Epithelial cell of proximal tubule (primary cell): ENCODE results near the gene CRIP2. TPM values are rescaled to one million over a fixed set of nuclear protein-coding genes. Genes with fewer than 3 reads are reported as not detected.

Source experiments
- DNase-seq: peaks from one replicate; pipeline ENCODE4 v3.0.0-alpha.2; 2011; ENCODE audit warnings: low read depth
- H3K4me3 ChIP-seq: 2 replicates; pipeline ENCODE4 v1.5.1; 2011; ENCODE audit warnings: low read depth, mild to moderate bottlenecking, low read length
- total RNA-seq: library from RNA; depleted of rRNA; stranded (reverse); fragments of >200 nt; gene quantifications from 2 replicates; pipeline ENCODE4 v1.2.3, GENCODE V29; 2015
- TF ChIP-seq, protein P1 (sequence below): conservative IDR thresholded peaks from 2 replicates; pipeline ENCODE4 v1.5.1; 2012; ENCODE audit warnings: low read depth, mild to moderate bottlenecking, low read length

The CRIP2 gene
- total RNA-seq, 1 donor from 2014 or later: 121 TPM

DNA sequence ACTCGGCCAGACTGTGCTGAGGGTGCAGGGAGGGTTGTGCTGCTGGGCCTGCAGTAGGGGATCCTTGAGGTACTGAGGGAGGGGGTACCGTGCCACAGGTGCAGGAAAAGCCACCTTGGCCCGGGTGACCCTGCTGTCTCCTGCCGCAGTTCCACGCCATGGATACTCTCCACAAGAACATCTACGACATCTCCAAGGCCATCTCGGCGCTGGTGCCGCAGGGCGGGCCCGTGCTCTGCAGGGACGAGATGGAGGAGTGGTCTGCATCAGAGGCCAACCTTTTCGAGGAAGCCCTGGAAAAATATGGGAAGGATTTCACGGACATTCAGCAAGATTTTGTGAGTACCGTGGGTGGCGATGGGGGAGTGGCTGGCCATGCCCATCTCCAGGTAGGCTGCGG lies 14.0 kb upstream of the CRIP2 start:
- no peak for DNase-seq
- TF ChIP-seq, protein P1, sequence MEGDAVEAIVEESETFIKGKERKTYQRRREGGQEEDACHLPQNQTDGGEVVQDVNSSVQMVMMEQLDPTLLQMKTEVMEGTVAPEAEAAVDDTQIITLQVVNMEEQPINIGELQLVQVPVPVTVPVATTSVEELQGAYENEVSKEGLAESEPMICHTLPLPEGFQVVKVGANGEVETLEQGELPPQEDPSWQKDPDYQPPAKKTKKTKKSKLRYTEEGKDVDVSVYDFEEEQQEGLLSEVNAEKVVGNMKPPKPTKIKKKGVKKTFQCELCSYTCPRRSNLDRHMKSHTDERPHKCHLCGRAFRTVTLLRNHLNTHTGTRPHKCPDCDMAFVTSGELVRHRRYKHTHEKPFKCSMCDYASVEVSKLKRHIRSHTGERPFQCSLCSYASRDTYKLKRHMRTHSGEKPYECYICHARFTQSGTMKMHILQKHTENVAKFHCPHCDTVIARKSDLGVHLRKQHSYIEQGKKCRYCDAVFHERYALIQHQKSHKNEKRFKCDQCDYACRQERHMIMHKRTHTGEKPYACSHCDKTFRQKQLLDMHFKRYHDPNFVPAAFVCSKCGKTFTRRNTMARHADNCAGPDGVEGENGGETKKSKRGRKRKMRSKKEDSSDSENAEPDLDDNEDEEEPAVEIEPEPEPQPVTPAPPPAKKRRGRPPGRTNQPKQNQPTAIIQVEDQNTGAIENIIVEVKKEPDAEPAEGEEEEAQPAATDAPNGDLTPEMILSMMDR: no peak
- H3K4me3 ChIP-seq: no peak overlapping the region

DNA sequence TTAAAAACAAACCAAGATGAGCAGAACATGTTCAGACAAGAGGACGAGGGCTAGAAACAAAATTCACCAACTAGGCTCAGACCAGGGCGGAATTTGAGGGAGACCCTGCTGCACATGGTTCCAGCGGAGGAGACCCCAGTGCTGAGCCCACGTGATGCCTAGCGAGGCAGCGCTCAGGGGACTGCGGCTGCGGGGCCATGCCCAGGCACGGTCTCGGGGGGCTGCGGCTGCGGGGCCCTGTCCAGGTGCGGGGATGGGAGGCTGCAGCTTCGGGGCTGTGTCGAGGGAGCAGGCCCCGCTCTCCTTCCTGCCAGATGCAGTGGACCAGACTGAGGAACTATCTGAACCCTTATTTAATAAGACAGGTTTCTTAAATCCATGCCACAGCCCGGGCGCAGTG lies 12.7 kb upstream of the CRIP2 start:
- DNase-seq: no peak
- no peak overlapping the region for H3K4me3 ChIP-seq
- TF ChIP-seq, protein P1: no peak

DNA sequence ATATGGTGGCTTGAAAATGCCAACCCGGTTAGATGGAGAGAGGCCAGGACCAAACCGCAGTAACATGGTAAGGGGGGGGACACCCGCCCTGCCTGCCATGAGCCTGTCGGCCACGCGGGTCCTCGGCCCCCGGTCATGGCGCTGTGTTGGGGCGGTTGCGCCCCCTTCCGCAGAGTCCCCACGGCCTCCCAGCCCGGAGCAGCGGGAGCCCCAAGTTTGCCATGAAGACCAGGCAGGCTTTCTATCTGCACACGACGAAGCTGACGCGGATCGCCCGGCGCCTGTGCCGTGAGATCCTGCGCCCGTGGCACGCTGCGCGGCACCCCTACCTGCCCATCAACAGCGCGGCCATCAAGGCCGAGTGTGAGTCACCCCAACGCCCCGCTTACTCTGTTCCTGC lies 10.1 kb upstream of the CRIP2 start:
- no peak for DNase-seq
- TF ChIP-seq, protein P1: no peak
- H3K4me3 ChIP-seq: no peak overlapping the region

DNA sequence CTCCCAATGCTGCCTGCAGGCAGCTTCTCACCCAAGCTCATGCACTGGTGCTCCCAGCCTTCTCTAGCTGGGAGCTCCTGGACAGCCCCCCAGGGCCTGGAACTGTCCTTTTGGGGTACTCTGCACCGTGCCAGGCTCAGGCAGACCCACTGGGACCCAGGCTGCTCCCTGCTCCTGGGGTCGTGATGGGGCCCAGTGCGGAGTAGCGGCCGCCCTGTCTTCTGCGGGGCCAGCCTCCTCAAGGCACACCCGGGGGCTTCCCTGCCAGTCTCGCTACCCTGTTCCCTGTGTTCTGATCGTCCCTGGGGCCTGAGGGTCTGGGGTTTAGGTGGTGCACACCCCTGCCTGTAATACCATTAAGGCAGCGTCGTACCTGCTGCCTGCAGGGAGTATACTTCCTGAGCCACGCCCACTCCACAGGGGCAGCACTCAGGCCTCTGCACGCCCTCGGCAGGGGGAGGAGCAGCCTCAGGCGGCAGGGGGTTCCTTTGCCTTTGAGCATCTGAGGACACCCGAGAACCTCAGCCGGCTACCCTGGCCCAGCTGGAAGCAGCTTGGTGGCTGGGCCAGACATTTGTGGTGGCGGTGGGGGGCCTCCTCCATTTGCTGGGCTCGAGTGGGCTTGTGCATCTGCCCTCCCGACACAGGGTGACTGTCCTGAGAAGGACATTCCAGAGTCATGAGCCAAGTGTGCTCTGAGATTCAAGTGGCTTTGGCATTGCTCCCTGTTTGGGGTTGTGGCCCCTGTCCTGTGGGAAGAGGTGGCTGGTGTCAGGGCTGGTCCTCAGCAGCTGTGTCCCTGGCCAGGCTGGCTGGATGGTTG lies 9.2 kb upstream of the CRIP2 start:
- no peak for DNase-seq
- TF ChIP-seq, protein P1: no peak
- H3K4me3 ChIP-seq: no peak overlapping the region

DNA sequence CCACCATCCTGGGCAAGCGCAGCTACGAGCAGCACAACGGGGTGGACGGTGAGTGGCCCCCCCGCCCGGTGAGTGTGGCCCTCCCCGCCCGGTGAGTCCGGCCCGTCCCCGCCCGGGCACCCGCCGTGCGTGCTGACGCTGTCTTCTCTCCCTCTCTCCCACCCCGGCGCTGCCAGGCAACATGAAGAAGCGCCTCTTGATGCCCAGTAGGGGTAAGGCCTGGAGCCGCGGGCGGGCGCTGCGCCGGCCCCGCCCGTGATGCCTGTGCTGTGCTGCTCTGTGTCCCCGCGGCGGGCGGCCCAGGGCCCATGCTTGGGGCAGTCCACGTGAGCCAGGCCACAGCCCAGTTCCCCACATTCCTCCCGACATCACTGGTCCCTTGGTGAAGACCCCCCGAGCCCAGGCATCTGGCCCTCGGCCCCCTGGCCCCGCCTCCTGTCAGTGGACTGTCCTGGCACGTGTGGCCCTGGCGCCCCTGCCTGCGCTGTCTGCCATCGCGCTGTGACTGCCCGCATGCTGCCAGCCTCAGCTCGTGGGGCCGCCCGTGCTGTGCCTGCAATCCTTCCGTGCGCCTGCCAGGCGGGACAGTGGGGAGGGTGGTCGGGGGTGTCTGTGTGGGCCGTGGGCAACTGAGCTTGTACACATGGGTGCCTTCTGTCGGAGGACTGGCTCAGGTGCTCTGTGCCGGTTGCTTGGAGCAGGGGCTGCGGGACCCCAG lies 7.9 kb upstream of the CRIP2 start:
- no peak for DNase-seq
- H3K4me3 ChIP-seq: no peak overlapping the region
- TF ChIP-seq, protein P1: no peak

DNA sequence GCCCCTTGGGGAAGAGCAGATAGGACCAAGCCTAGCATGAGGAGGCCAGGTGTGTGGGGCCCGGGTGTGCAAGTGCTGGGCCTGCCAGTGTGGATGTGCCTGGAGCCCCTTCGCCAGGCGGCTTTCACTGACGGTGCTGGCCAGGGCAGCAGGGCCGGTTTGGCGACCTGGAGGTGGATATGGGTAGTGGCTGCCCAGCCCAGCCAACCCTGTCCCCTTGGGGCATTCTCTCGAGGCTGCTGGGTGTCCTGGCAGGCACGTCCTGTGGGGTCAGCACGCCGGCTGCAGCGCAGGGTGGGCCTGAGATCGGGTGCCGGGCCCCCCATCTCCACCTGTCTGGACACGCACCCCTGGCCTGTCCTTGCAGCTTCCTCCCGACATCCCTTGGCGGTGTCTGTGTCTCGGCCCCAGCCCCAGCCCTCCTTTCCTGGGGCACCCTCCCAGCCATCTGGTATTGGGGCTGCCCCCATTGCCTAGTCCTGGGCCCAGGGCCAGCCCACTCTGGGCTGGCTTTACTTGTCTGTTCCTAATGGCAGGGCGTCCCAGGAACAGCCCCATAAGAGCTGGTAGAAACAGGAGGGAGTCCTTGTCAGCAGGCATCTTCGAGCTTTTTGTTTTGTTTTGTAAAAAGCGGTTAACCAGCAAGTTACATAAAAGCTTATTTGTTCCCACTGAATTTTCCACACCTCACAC lies 7.2 kb upstream of the CRIP2 start:
- no peak overlapping the region for H3K4me3 ChIP-seq
- TF ChIP-seq, protein P1: no peak
- no peak for DNase-seq
